DMS114 treated with DMSO at 0.1 percent for 48 hours (cell line): ENCODE results near the gene ATIC.

Source experiments
- DNase-seq: peaks from one replicate; lab custom pipeline; 2025; ENCODE audit not compliant: unreplicated experiment; lab: John Stamatoyannopoulos, UW

Gene ATIC

DNA sequence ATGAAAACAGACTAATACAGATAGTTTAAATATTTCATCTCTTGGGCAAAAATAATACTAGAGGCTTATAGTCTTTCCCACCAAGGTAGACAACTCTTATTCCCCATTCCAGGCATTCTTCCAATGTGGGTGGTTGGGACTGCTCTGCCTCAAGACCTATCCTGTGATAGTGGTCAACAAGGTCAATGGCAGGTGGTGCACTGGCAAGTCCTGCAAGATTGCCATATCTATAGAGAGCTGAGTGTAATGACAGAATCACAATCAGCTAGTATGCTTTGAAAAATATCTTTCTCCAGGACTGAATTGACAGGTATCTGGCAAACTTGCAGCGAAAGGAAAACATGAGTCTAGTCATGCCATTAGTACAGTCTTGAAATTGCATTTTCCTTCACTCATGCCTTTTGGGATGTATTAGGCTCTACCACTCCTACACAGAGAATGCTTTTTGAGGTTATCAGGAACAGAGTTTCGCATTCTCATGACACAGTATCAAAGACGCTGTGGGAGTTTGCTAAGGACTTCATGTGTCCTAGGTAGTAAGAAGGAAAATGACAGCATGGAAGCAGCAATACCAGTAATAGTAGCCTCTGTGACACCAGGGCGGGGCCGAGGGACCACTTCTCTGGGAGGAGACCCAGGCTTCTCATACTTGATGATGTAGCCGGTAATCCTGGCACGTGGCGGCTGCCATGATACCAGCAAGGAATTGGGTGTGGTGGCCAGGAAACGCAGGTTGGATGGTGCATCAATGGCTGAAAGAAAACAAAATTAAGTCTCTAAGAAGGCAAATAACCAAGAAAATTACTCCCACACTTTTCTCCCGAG lies 63.0 kb downstream of the ATIC start:
- no peak for DNase-seq

DNA sequence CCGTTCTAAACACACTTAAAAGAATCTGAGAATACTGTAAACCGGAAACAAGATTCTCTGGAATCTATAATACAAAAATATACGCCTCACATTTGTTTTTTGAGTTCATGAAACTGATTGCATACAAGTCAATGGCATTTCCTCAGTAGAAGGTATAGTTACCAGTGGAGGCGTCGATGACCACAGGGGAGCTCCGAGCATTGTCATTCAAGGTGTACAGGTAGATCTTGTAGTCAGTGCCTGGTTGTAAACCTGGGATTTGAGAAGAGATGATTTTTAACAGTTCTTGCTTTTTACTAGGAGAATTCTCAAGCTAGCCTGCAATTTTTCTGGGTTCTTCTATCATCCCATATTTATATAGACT lies 63.6 kb downstream of the ATIC start:
- DNase-seq, result no peak

DNA sequence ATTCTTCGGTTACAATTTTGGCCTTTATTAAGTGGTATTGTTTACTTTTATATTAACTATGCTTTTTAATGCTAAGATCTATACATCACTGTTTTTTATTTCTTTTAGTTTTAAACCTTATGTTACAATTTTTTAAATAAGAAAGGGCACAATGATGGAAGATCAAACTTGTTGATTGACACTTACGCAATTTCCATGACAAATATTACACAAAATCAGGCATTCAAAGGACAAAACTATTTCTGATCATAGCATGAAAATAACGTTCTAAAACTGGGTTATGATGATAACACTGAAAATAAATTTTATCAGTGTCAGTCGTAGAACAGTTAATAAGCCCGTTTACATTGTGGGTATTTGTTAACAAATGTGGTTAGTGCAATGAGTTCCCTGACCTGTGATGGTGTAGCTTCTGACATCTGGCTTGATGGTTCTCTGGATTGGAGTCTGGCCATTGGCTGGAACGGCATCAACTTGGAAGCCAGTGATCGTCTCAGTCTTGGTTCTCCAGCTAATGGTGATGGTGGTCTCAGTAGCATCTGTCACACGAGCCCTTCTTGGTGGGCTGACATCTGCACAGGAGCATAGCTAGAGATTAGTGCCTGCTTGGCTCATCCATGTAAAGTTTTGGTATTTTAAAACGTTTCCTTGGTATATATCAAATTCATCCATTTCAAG lies 64.4 kb downstream of the ATIC start:
- DNase-seq, result no peak

DNA sequence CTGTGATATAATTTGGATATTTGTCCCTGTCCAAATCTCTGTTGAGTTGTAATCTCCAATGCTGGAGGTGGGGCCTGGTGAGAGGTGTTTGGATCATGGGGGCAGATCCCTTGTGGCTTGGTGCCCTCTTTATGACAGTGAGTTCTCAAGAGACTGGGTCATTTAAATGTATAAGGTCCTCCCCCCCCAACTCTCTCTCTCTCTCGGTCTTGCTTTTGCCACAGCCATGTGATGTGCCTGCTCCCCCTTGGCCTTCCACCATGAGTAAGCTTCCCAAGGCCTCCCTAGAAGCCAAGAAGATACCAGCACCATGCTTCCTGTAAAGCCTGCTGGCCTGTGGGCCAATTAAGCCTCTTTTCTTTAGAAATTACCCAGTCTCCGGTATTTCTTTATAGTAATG lies 65.4 kb downstream of the ATIC start:
- DNase-seq, result no peak

DNA sequence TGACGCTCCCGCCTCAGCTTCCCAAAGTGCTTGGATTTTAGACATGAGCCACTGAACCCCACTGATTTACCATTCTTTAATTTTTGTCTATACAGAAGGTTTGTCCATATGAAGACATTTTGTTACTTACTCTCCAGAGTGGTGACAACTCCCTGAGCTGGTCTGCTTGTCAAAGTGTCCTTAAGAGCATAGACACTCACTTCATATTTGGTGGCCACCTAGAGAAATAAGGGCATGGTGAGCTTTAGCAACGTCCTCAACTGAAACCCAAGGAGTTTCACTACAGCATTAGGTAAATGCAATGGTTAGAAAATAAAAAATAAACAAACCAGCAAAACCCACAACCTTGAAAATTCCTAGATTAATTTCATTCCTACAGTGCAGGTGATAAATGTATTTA lies 66.2 kb downstream of the ATIC start:
- no peak for DNase-seq

DNA sequence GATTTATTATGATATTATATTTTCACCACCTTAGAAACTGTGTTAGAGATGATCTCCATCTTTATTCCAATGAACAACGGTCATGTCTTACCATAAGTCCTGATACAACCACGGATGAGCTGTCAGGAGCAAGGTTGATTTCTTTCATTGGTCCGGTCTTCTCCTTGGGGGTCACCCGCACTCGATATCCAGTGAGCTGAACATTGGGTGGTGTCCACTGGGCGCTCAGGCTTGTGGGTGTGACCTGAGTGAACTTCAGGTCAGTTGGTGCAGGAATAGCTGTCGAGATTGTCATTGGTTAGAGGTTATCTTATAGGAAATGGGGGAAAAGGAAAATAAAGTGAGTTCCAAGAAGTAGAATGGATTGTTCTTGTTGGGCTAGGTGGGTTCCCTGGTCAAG lies 67.2 kb downstream of the ATIC start:
- DNase-seq, result no peak

DNA sequence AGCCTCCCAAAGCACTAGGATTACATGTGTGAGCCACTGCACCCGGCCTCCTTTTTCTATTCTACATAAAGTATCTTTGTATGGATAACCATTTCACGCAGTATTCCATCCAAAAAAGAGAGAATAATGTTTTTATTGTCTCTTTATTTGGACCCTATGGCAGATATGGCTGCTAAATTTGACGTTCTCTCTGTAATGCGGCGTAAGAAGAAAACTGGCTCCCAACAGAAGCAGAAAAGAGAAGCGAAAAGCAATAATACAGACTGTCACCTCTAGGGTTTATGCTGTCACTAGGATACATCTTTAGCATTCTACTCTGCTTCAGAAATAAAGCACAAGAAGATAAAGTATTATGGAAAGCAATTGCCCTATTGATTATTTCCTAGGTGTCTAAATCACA lies 68.1 kb downstream of the ATIC start:
- DNase-seq, result no peak

DNA sequence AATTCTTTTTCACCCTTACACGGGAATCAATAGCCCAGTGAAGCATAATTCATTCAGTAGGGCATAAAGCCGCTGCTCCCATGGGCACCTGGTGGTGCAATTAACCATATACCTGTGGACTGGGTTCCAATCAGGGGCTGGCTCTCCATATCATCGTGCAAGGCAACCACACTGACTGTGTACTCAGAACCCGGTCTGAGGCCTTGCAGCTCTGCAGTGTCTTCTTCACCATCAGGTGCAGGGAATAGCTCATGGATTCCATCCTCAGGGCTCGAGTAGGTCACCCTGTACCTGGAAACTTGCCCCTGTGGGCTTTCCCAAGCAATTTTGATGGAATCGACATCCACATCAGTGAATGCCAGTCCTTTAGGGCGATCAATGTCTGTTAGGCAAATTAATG lies 68.8 kb downstream of the ATIC start:
- DNase-seq, result no peak

DNA sequence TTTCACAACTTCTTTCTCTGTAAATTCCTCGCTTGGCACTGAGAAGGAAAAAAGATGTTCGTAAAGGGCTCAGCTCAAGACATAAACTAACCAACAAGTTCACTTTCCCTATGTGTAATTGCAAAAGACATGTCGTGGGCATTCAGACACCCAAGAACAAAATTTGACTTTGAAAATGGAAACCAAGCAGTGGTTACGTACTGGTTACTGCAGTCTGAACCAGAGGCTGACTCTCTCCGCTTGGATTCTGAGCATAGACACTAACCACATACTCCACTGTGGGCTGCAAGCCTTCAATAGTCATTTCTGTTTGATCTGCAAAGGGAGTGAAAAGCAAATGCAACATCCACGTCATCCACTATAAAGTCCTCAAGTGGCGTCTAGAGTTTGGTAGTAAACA lies 70.2 kb downstream of the ATIC start:
- DNase-seq, result no peak

DNA sequence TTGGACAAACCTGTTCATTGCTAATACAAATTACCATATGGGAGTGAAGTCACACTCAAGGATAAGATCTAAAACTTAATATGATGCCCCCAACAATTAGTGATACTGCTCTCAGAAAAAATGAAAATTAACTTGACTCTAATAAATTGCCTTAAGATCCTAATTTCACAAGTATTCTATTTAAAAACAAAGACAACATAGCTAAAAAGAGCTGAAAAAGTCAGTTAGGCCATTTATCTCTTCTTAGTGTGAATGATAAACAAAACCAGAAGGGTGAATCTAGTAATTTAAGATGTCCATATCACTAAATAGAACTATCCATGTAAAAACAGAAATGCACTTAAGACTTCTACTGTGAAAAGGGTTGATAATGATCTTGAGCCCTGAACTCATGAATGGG lies 70.6 kb downstream of the ATIC start:
- DNase-seq, result no peak

DNA sequence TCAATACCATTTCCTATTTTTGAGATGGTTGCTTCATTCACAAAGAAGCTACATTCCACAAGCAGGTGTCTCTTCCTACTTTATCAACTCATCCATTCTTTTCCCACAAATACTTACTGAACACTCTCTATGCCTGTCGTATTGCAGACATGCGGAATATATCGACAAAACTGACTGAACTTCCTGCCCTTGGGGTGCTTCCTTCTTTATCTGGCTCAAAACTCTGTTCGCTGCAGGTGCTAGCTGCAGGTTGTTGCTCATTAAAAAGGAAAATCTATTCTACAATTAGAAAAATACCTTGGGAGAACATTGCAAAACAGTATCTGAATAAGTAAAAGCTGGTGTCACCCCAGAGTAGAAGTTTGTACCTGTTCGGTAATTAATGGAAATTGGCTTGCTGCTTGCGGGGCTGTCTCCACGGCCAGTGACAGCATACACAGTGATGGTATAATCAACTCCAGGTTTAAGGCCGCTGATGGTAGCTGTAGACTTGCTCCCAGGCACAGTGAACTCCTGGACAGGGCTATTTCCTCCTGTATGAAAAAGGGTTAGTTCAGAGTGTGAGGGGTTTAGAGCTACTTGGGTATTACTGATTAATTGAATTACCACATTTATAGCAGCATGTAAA lies 71.9 kb downstream of the ATIC start:
- DNase-seq, result no peak

DNA sequence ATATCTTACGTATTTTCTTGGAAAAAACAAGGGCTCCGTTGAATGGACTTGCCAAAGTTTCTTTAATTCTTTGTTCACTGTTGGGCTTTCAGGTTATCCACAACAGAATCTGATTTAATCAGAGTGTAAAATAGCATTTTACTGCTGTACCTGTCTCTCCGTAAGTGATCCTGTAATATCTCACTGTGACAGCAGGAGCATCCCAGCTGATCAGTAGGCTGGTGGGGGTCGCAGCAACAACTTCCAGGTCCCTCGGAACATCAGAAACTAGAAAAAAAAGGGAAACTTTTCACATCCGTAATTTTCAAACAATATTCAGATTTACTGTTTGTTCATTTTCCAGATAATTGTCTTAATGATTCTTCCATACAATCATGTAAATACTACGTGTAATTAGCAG lies 72.9 kb downstream of the ATIC start:
- DNase-seq, result no peak

DNA sequence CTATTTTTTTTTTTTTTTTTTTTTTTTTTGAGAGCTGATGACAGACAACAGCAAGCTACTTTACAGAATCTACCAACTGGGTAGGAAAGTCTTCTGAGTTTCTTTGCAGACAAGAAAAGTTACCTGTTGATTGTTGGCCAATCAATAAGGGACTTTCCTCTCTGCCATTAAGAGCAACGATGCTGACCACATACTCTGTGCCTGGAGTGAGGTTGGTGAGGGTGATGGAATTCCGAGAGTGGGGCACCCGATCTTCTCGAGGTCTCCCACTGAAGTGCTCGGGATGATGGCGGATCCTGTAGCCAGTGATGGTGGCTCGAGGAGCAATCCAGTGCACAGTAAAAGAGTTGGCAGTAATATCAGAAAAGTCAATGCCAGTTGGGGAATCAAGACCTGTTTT lies 74.7 kb downstream of the ATIC start:
- no peak for DNase-seq

DNA sequence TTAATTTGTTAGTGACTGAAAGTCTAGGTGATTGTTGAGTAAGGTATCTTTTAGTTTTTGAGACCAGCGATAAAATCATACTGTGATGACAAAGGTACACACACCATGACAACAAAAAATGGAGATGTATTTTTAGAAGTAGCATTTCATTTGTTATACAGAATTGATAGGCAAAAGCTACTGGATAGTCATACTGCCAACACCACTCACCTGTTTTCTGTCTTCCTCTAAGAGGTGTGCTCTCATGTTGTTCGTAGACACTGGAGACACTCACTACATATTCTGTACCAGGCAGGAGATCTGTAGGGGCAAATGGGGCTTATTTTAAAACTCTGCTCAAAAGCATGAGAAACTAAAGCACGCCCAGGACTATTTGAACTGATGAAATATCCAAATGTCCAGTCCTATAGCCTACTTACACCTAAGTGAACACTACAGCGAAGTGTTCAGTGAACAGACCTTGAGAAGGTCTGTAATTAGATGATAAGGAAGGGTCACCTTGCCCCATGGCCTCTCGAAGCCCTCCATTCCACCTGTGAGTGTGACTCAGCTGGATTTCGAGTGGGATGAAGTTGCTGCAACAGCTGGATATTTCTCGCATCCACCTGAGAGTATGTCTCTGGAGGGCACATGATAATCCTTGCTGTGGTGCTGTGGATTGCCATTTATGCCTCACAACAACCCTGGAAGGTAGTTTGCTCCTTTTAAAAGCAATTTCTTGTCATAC lies 76.3 kb downstream of the ATIC start:
- DNase-seq, result no peak

DNA sequence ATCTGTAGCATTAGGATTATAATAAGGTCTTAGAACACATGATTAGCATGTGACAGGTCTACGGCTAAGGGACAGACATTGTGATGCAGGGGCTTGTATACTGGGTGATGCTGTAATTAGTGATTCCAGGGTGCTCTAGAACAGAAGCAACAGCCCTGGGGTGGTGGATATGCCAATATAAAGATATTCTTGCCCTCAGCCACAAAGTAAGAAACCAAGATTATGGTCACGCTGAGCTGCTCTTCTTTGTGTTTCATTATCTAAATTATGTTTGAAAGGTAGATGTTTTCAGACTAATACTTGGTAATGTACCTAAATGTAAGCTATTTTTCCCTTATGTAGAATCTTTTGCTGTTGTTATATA lies 78.7 kb downstream of the ATIC start:
- DNase-seq, result no peak

DNA sequence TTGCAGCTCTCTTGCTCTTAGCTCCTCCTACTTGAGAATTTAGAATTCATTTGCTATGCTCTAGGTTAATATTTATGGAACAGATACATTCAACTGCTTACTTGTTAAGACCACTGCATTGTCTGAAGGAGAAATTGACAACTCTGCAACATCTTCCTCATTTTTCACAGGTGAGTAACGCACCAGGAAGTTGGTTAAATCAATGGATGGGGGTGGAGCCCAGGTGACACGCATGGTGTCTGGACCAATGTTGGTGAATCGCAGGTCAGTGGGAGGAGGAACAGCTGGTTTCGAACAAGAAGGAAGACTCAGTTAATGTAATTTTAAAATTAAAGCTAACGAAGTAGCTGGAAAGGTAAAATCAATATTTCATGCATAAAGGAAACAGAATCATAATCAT lies 79.7 kb downstream of the ATIC start:
- DNase-seq, result no peak

DNA sequence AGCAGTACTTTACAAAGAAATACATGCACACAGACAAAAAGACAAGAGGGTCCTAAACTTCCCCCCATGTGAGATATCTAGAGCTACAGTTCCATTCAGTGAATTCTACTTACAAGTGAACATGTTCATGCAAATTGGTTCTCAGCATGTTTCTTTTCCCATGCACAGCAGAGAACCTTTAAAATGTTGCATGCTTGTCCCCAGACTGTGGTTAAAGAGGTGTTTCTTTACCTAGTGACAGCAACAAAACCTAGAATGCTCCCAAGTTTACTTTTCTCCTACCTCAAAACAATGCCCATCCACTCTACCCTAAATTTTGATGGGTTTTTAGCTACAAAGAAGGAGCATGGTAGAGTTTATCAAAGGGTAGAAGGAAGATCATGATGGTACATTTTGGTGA lies 80.3 kb downstream of the ATIC start:
- no peak for DNase-seq

DNA sequence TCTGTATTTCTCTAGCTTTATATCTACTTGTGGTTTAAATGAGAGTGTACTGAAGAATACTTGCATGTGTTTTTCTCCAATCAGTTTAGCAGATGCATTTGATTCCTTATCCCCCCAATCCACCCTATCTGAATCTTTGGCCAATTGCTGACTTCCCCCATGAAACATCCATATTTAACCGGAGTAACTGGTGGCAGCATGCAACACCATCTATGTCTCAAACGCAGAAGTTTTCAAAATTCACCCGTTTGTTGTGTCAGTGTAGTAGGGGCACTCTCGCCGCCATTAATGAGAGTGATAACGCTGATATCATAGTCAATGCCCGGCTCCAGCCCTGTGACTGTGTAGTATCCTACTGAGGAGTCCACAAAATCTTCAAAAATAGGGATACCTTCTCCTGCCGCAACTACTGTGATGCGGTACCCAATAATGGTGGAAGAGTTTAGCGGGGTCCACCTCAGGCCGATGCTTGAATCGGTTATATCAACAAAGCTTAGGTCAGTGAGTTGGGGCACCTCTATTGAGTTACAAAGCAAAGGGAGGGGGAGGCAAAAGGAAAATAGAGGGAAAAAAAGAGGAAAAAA lies 80.9 kb downstream of the ATIC start:
- no peak for DNase-seq

DNA sequence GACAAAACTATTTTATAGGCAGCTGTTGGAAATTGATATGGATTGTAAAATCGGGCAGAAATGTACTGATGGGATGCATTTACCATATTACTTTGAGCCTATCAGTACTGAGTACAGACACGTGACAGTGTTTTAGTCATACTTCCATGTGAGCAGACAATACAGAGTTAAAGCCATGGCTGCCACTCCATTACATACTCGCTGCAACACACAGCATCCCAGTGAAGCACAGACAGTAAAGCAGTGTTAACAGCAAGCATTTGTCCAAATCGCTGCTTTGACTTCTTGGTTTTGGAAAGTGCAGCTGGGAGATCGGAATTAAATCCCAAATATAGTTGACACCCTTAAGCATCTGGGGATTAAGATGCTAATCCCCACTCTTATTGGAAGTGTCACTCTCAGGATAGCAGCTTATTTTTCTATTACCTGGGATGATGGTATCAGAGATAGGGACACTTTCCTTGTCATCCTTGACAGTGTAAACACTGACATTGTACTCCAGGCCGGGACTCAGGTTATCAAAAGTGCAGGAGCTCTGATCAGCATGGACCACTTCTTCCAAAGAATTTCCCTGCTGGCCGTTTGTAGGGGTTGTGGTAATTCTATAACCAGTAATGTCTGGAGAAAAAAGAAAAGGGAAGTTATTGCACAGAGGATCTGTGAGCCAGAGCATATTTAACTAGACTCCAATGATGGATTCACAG lies 82.4 kb downstream of the ATIC start:
- no peak for DNase-seq

DNA sequence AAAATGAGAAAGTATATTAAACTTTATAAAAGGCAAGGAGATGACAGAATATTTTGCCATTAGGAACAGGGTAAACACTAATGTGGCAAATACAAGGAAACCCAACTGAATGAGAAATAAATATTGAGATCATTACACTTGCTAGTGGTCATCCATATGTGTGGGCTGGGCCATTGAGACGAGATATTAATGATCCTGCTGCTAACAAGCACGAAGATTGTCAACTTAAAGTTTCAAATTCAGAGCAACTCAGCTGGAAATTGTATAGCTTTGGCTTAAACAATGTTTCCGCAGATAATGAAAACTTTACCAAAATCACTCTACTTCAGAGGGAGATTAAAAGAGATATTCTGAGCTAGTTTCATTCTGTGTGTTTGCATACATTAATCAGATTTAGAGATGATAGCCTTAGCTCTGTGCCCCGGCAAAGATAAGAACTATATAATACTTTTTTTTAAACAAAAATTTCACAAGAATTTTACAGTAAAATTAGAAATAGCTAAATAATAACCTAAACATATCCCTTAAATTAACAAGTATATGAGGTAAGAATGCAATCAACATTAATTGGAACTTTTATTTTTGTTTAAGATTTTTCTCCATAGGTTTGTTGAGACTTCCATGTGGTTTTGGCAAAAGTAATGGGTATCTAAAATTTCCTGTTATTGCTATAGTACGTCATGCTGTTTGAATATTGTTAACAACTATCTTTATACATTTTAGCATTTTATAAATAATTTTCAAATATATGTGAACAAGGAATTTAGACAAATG lies 84.0 kb downstream of the ATIC start:
- no peak for DNase-seq
